Activated naive CD8-positive, alpha-beta T cell treated with anti-CD3 and anti-CD28 coated beads, Interleukin-2, amount 10 ng/mL, durations not matched to agents 7 days and 5 days (primary cell): Measurements from ENCODE around the gene SLC35F3. TPM values are rescaled to one million over a fixed set of nuclear protein-coding genes. Genes with fewer than 3 reads are reported as not detected.

ENCODE experiments used
- ATAC-seq: fragments of 150-1000 bp; cut with Tn5 transposase; one replicate; pipeline ENCODE4 v1.10.0; 2021; ENCODE audit warnings: low read depth, moderate library complexity
- POLR2A ChIA-PET: fragments of 350-600 bp; sonication (Branson Sonifier 250); formaldehyde crosslinking; loops from one replicate; lab custom pipeline; 2021; ENCODE audit warnings: antibody characterized with exemption; lab: Charles Lee
- DNase-seq: peaks from one replicate; pipeline ENCODE4 v3.0.0; 2021
- H3K27ac Mint-ChIP-seq: one replicate; pipeline ENCODE4 v1.8.0; 2022; ENCODE audit warnings: mild to moderate bottlenecking, mixed read lengths
- H3K27me3 Mint-ChIP-seq: one replicate; pipeline ENCODE4 v1.8.0; 2022; ENCODE audit warnings: mild to moderate bottlenecking, moderate library complexity, mixed read lengths
- H3K36me3 Mint-ChIP-seq: one replicate; pipeline ENCODE4 v1.8.0; 2021; ENCODE audit warnings: mild to moderate bottlenecking, mixed read lengths
- H3K4me1 Mint-ChIP-seq: one replicate; pipeline ENCODE4 v1.8.0; 2021; ENCODE audit warnings: mixed read lengths
- H3K4me3 Mint-ChIP-seq: one replicate; pipeline ENCODE4 v1.8.0; 2022; ENCODE audit warnings: mild to moderate bottlenecking, moderate library complexity, mixed read lengths
- H3K9me3 Mint-ChIP-seq: one replicate; pipeline ENCODE4 v1.8.0; 2021; ENCODE audit warnings: mixed read lengths
- total RNA-seq, 2 experiments: library from RNA; stranded (reverse); gene quantifications; one replicate each; pipeline ENCODE4 v1.2.3, GENCODE V29; 2021

The SLC35F3 gene
- total RNA-seq, 2 experiments from 2014 or later: 33.8 to 36.4 TPM

DNA sequence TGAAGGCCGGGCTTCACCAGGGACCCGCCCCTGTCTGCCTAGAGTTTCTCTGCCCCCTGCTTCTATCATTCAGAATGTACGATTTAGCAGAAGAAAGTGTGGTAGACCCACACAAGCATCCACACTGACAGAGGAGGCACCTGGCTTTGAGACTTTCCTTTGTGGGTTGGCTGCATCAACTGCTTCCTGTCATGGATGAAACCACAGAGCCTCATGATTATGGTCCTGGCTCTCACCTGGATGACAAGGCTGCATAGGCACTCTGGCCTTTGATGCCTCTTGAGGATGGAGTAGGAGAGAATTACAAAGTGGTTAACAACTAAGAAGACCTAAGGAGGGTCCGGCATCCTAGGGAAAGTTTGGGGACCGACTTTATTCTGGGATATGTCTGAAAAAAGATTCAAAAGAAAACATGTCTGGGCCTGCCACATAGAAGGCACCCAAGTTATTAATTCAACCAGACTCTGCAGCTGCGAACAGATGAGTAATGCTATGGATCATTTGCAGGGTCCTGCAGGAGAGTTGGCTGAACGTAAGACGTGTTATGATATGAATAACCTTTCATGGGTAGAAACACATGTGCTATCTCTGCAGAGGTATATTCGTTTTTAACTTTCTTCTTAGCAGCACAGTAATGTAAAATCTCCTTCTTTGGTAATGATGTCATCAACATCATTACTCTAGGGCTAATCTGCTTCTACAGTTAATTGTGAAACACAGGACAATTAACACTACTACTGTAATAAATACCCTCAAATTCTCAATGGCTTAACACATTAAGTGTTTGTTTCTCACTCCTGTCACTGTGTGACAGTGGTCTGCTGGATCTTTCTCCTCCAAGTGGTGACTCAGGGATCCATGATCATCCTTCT lies 136.2 kb downstream of the SLC35F3 start:
- no peak overlapping the region for H3K27ac Mint-ChIP-seq
- H3K4me1 Mint-ChIP-seq: no peaks in the 10 kb centered on the region
- ATAC-seq: no peak
- H3K4me3 Mint-ChIP-seq: no peak overlapping the region
- no peak for DNase-seq
- POLR2A ChIA-PET: no interaction called here
- H3K36me3 Mint-ChIP-seq: no peaks in the 10 kb centered on the region
- H3K9me3 Mint-ChIP-seq: no peaks in the 10 kb centered on the region
- peaks cover 7% of the 10 kb centered on the region for H3K27me3 Mint-ChIP-seq

GRCh38 chr1:234044079-234044478 lies 139.6 kb downstream of the SLC35F3 start:
- no peak overlapping the region for H3K27ac Mint-ChIP-seq
- no peak for DNase-seq

DNA sequence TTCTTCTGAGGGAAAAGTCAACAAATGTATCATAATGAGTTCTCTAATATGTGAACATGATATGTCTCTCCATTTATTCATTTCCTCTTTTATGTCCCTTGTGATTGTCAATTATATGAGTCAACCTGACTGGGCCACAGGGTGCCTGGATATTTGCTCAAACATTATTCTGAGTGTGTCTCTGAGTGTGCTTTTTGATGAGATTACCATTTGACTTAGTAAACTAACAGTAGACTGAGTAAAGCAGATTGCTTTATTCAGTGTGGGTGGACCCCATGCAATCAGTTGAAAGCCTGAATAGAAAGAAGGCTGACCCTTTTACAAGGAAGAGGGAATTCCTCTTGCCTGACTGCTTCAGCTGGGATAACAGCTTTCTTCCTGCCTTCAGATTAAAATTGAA lies 142.6 kb downstream of the SLC35F3 start:
- DNase-seq (no peak), ATAC-seq (no peak)
- H3K4me3 Mint-ChIP-seq: no peak overlapping the region
- H3K27me3 Mint-ChIP-seq: peaks cover 6% of the 10 kb centered on the region
- no peaks in the 10 kb centered on the region for H3K4me1 Mint-ChIP-seq
- POLR2A ChIA-PET: no interaction called here
- H3K27ac Mint-ChIP-seq: no peak overlapping the region
- H3K9me3 Mint-ChIP-seq: peaks cover 2% of the 10 kb centered on the region
- no peaks in the 10 kb centered on the region for H3K36me3 Mint-ChIP-seq

More at GRCh38 chr1:234044079-234044478, 139.6 kb downstream of the SLC35F3 start:
- H3K4me1 Mint-ChIP-seq: no peaks in the 10 kb centered on the region
- no peak overlapping the region for H3K4me3 Mint-ChIP-seq
- H3K36me3 Mint-ChIP-seq: no peaks in the 10 kb centered on the region
- ATAC-seq: no peak
- peaks cover 3% of the 10 kb centered on the region for H3K27me3 Mint-ChIP-seq
- H3K9me3 Mint-ChIP-seq: no peaks in the 10 kb centered on the region
- POLR2A ChIA-PET: no interaction called here

DNA sequence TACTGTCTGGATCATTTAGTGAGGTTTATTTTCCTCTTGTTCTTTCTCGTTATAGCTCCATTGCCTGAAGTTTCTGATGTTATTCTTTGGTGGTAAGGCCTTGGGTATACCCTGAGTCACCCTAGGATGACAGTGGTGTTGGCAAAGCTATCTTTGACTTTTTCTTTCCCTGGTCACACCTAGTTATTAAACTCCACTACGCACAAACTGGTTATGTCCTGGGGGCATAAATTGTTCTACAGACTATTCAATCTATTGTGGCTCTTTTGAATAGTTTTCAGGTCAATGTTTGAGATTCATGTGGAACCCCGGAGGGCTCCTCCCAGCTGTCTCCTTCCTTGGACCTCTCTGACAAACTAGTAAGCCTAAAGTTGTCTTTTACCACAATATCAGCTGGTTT lies 157.7 kb downstream of the SLC35F3 start:
- H3K4me1 Mint-ChIP-seq: no peaks in the 10 kb centered on the region
- no peak overlapping the region for H3K27ac Mint-ChIP-seq
- H3K36me3 Mint-ChIP-seq: no peaks in the 10 kb centered on the region
- POLR2A ChIA-PET: no interaction called here
- H3K27me3 Mint-ChIP-seq: peaks cover 15% of the 10 kb centered on the region
- ATAC-seq (no peak), DNase-seq (no peak)
- H3K4me3 Mint-ChIP-seq: no peak overlapping the region
- H3K9me3 Mint-ChIP-seq: no peaks in the 10 kb centered on the region

DNA sequence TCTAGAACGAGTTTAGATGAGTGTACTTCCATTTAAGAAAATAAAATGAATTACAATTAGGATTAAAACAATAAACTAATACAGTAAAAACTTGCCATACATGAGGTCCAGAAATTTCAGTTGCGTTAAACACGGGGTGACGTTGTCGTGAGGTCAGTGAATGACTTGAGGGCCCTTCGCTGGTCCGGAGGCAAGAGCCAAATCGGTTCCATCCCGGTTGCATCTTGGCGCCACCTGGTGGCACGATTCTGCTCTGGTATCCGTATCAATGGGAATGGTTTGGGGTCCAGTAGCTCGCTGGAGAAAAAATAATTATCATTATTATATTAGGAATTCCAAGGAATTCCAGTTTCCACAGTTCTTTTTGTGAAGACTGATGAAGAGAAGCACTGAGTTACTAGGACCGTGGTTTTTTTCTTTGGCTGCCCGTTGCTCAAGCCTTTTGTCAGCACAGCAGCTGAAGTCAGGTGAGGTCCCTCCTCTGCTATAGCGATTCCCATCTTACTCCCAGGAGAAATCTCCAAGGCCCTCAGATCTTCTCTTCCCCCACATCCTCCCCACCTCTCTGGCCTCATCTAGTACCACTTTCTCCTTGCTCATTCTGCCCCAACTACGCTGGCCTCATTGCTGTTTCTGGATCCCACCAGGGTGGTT lies 161.4 kb downstream of the SLC35F3 start:
- Mint-ChIP-seq H3K4me3 (no peak overlapping the region), H3K9me3 (no peaks in the 10 kb centered on the region), H3K27me3 (peaks cover 4% of the 10 kb centered on the region), H3K36me3 (no peaks in the 10 kb centered on the region), H3K27ac (no peak overlapping the region), H3K4me1 (no peaks in the 10 kb centered on the region)
- ATAC-seq (no peak), DNase-seq (peak; percentile 66)
- POLR2A ChIA-PET: no interaction called here

DNA sequence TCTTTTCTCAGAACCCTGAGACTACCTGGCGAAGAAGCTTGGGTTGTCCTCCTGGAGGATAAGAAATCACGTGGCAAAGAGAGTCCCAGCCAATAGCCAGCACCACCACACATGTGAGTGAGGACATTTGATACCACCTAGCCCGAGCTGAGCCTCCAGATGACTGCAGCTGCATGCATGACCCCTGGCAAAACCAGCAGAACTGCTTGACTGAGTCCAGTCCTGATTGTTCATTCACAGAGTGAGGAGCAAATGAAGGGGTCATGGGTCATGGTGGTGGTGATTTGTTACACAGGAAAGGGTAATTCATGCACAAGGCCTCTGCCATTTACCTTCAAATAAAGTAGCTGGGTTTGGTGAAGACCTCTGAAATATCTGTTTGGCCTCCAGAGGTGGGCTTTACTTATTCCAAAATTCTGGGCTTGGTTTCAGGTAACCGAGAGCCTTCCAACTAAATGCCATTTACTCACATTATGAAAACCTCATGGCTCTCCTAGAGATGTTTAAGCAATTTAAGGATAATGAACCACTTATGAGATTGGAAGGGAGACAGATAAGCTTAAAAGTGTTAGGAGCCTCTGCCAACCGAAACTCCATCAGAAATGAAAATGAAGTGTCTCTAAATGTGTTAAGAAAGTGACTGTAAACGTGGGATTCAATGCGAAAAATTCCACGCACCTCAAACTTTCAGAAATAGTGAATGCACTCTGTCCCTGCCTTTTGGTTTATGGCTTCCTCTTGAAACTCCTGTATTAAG lies 163.3 kb downstream of the SLC35F3 start:
- POLR2A ChIA-PET: no interaction called here

DNA sequence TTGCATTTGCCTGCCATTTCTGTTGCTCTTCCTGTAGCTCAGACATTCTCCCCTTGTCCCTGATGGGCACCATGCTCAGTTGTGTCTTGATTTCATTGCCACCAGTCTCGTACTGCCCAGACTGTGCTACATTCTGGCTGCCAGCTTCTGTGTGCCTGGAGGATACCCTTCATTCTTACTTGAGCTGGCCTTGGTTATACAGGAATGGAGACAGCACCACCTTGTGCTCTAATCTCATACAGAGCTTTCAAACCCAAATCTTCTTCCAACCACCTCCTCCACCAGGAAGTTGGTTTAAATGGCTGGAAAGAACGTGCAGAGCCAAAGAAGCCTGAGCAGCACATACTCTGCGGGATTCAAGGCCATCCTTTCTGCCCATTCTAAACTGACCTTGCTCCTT lies 165.3 kb downstream of the SLC35F3 start:
- H3K27me3 Mint-ChIP-seq: peaks cover 4% of the 10 kb centered on the region
- H3K36me3 Mint-ChIP-seq: no peaks in the 10 kb centered on the region
- no peak overlapping the region for H3K4me3 Mint-ChIP-seq
- no peak overlapping the region for H3K27ac Mint-ChIP-seq
- POLR2A ChIA-PET: no interaction called here
- peaks cover 9% of the 10 kb centered on the region for H3K9me3 Mint-ChIP-seq
- H3K4me1 Mint-ChIP-seq: no peaks in the 10 kb centered on the region
- DNase-seq (no peak), ATAC-seq (no peak)

More for the DNA sequence above, 163.3 kb downstream of the SLC35F3 start:
- ATAC-seq (no peak), DNase-seq (no peak)
- Mint-ChIP-seq H3K36me3 (no peaks in the 10 kb centered on the region), H3K4me3 (no peak overlapping the region), H3K4me1 (no peaks in the 10 kb centered on the region), H3K9me3 (no peaks in the 10 kb centered on the region), H3K27me3 (peaks cover 4% of the 10 kb centered on the region), H3K27ac (no peak overlapping the region)

GRCh38 chr1:234072793-234073192 lies 168.3 kb downstream of the SLC35F3 start:
- POLR2A ChIA-PET: no interaction called here
- no peak for DNase-seq
- Mint-ChIP-seq H3K27ac (no peak overlapping the region), H3K4me3 (no peak overlapping the region), H3K36me3 (no peaks in the 10 kb centered on the region), H3K9me3 (peaks cover 13% of the 10 kb centered on the region), H3K27me3 (no peaks in the 10 kb centered on the region), H3K4me1 (no peaks in the 10 kb centered on the region)
- no peak for ATAC-seq

GRCh38 chr1:234078143-234078542 lies 173.7 kb downstream of the SLC35F3 start:
- no peak for DNase-seq

GRCh38 chr1:234079896-234080295 lies 175.4 kb downstream of the SLC35F3 start:
- POLR2A ChIA-PET: no interaction called here
- no peak overlapping the region for H3K27ac Mint-ChIP-seq
- H3K4me1 Mint-ChIP-seq: no peaks in the 10 kb centered on the region
- ATAC-seq: no peak
- no peak for DNase-seq
- no peak overlapping the region for H3K4me3 Mint-ChIP-seq
- H3K36me3 Mint-ChIP-seq: no peaks in the 10 kb centered on the region
- H3K9me3 Mint-ChIP-seq: peaks cover 2% of the 10 kb centered on the region
- peaks cover 18% of the 10 kb centered on the region for H3K27me3 Mint-ChIP-seq

More at GRCh38 chr1:234078143-234078542, 173.7 kb downstream of the SLC35F3 start:
- no peak for ATAC-seq
- H3K4me3 Mint-ChIP-seq: no peak overlapping the region
- H3K27ac Mint-ChIP-seq: no peak overlapping the region
- H3K9me3 Mint-ChIP-seq: peaks cover 13% of the 10 kb centered on the region
- H3K4me1 Mint-ChIP-seq: no peaks in the 10 kb centered on the region
- POLR2A ChIA-PET: no interaction called here
- no peaks in the 10 kb centered on the region for H3K36me3 Mint-ChIP-seq
- H3K27me3 Mint-ChIP-seq: peaks cover 18% of the 10 kb centered on the region

DNA sequence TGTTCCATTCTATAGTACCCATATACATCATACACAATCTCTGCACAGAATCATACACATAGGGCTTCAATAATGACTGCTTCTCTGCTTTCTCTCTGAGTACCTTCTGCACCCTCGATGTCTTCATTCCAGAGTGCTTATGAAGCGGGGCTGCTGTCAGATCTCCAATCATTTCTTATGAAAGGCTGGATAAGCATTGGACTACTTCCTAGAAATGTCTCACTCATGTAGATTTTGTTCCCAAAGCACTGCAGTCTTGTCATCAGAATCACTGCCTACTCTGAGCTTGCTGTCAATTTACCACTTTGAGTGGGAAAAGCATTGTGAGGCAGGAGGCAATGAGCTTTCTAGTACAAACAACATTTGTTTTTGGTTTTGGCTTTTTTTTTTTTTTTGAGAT lies 179.0 kb downstream of the SLC35F3 start:
- no peaks in the 10 kb centered on the region for H3K4me1 Mint-ChIP-seq
- peaks cover 24% of the 10 kb centered on the region for H3K27me3 Mint-ChIP-seq
- H3K27ac Mint-ChIP-seq: no peak overlapping the region
- no peaks in the 10 kb centered on the region for H3K9me3 Mint-ChIP-seq
- H3K36me3 Mint-ChIP-seq: no peaks in the 10 kb centered on the region
- H3K4me3 Mint-ChIP-seq: no peak overlapping the region
- ATAC-seq: no peak
- POLR2A ChIA-PET: no interaction called here
- DNase-seq: no peak

DNA sequence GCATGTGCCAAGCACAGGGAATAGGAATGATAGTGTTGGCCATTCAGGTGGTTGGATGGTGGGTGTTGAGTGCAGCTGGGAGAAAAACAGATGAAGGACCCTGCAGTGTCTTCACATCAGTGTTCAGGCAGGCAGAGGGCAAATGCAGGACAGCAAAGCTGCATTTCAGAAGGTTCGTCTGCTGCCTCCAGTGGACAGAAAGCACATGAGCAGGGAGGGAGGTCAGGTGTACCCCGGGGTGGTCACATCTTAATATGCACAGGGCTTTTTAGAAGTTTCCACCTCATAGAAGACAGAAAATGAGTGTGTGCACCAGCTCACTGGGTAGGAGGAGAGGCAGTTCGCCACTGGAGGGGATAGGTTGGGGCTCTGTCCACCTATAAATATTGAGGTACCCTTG lies 184.9 kb downstream of the SLC35F3 start:
- H3K9me3 Mint-ChIP-seq: no peaks in the 10 kb centered on the region
- POLR2A ChIA-PET: no interaction called here
- no peaks in the 10 kb centered on the region for H3K36me3 Mint-ChIP-seq
- ATAC-seq (no peak), DNase-seq (no peak)
- no peak overlapping the region for H3K4me3 Mint-ChIP-seq
- peaks cover 36% of the 10 kb centered on the region for H3K27me3 Mint-ChIP-seq
- no peaks in the 10 kb centered on the region for H3K4me1 Mint-ChIP-seq
- no peak overlapping the region for H3K27ac Mint-ChIP-seq

DNA sequence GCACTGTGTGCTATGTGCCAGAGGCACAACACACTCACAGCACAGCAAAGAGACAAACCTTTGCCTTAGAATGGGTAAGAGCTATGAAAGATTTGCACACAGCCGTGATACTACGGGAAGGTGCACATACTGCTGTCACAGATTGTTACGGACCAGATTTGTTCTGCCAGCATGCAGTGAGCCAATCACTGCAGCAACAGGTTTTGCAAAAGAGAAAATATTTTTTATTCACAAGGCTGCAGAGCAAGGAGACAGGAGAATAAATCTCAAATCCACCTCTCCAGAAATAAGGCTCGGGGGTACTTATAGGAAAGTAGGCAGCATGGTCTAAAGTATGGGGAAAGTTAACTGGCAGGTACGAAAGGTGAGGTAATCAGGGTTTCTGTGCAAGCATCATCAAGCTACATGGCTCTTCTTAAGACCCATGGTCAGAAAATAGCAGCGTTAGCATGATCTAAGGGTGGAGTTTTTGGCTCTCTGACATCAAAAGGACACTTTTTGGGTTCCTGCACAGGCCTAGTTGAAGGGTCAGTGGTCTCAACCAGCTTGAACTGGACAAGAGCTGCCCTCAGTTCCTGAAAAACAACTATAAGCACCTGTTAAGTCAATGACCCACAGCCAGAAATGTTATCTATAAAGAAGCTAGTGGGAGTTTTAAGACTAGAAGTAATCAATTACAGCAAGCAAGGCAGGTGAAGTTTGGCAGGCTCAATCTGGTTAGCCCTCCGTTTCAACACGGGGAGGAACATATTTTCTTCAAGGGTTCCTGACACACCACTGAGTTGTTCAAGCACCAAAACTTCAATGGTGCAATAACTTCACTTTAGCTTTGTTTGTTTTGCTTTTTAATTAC lies 186.0 kb downstream of the SLC35F3 start:
- no peaks in the 10 kb centered on the region for H3K36me3 Mint-ChIP-seq
- ATAC-seq (no peak), DNase-seq (no peak)
- no peak overlapping the region for H3K27ac Mint-ChIP-seq
- H3K27me3 Mint-ChIP-seq: peaks cover 36% of the 10 kb centered on the region
- H3K4me1 Mint-ChIP-seq: no peaks in the 10 kb centered on the region
- no peaks in the 10 kb centered on the region for H3K9me3 Mint-ChIP-seq
- H3K4me3 Mint-ChIP-seq: no peak overlapping the region
- POLR2A ChIA-PET: no interaction called here
